HEK293 (cell line): ENCODE data around the gene SLC9A4.

Experiments used
- CTCF ChIA-PET: fragments of 350-600 bp; formaldehyde crosslinking; extraction: SDS; loops from one replicate; lab custom pipeline; 2021; ENCODE audit warnings: antibody characterized with exemption; lab: Yijun Ruan, JAX
- POLR2A ChIA-PET: fragments of 300-600 bp; formaldehyde crosslinking; extraction: SDS; loops from one replicate; lab custom pipeline; 2020; ENCODE audit warnings: antibody characterized with exemption, inconsistent platforms; lab: Yijun Ruan, JAX
- H3K27ac ChIP-seq: fragments of 200-500 bp; sonication (Bioruptor generic); 2 replicates; pipeline ENCODE4 v1.5.1; 2014; ENCODE audit warnings: low read depth, low read length, control low read depth, inconsistent platforms; ENCODE audit errors: extremely low read depth
- H3K36me3 ChIP-seq, 2 experiments: fragments of 200-500 bp in 1 of 2; sonication (Bioruptor generic) in 1 of 2; 1 replicate in 1 of 2; 2 replicates in 1 of 2; pipeline ENCODE4 v1.5.1; 2014 to 2017; ENCODE audit warnings: inconsistent platforms in 2 of 2, low read length in 2 of 2; ENCODE audit not compliant: control insufficient read depth in 2 of 2, insufficient read depth in 1 of 2
- H3K4me1 ChIP-seq: fragments of 200-500 bp; sonication (Bioruptor generic); 2 replicates; pipeline ENCODE4 v1.5.1; 2014; ENCODE audit warnings: mild to moderate bottlenecking, low read length, inconsistent platforms; ENCODE audit not compliant: control insufficient read depth, insufficient read depth
- H3K4me3 ChIP-seq: 2 replicates; pipeline ENCODE4 v1.5.1; 2011; ENCODE audit warnings: low read depth, mild to moderate bottlenecking, control low read depth, low read length, moderate library complexity
- H3K9me3 ChIP-seq: fragments of 200-500 bp; sonication (Bioruptor generic); 2 replicates; pipeline ENCODE4 v1.5.1; 2014; ENCODE audit warnings: low read depth, low read length, inconsistent platforms; ENCODE audit not compliant: control insufficient read depth, insufficient read depth
- BCL6B ChIP-seq: fragments of 450-650 bp; formaldehyde crosslinking; IDR thresholded peaks from 2 replicates; pipeline ENCODE4 v1.5.1; 2017; ENCODE audit warnings: missing biosample characterization, missing genetic modification characterization
- GLI2 ChIP-seq: fragments of 450-650 bp; formaldehyde crosslinking; IDR thresholded peaks from 2 replicates; pipeline ENCODE4; 2017; ENCODE audit warnings: missing biosample characterization, missing genetic modification characterization, low read depth, borderline replicate concordance
- HOXA7 ChIP-seq: sonication (generic); formaldehyde crosslinking; IDR thresholded peaks from 2 replicates; pipeline ENCODE4 v1.8.1; 2022; ENCODE audit warnings: missing genetic modification reagents, borderline replicate concordance
- PRDM6 ChIP-seq: fragments of 450-650 bp; formaldehyde crosslinking; IDR thresholded peaks from 2 replicates; pipeline ENCODE4 v1.5.1; 2017; ENCODE audit warnings: missing biosample characterization, missing genetic modification characterization
- SP2 ChIP-seq: fragments of 450-650 bp; formaldehyde crosslinking; IDR thresholded peaks from 2 replicates; pipeline ENCODE4 v1.5.1; 2016; ENCODE audit warnings: missing biosample characterization, missing genetic modification characterization
- ZBTB11 ChIP-seq: fragments of 450-650 bp; formaldehyde crosslinking; conservative IDR thresholded peaks from 2 replicates; pipeline ENCODE4 v1.5.1; 2016; ENCODE audit warnings: low read depth, missing biosample characterization, missing genetic modification characterization
- ZFHX2 ChIP-seq: fragments of 450-650 bp; formaldehyde crosslinking; conservative IDR thresholded peaks from 2 replicates; pipeline ENCODE4 v1.5.1; 2016; ENCODE audit warnings: missing biosample characterization, missing genetic modification characterization
- ZNF10 ChIP-seq: fragments of 450-650 bp; formaldehyde crosslinking; IDR thresholded peaks from 2 replicates; pipeline ENCODE4 v1.5.1; 2017; ENCODE audit warnings: missing biosample characterization, missing genetic modification characterization
- ZNF138 ChIP-seq: fragments of 450-650 bp; formaldehyde crosslinking; IDR thresholded peaks from 2 replicates; pipeline ENCODE4 v1.5.1; 2016; ENCODE audit warnings: missing biosample characterization, missing genetic modification characterization, borderline replicate concordance
- ZNF266 ChIP-seq: fragments of 450-650 bp; formaldehyde crosslinking; IDR thresholded peaks from 2 replicates; pipeline ENCODE4 v1.5.1; 2016; ENCODE audit warnings: missing biosample characterization, missing genetic modification characterization, low read depth
- ZNF302 ChIP-seq: fragments of 450-650 bp; formaldehyde crosslinking; IDR thresholded peaks from 2 replicates; pipeline ENCODE4 v1.5.1; 2016; ENCODE audit warnings: missing biosample characterization, missing genetic modification characterization, low read depth
- ZNF391 ChIP-seq: fragments of 450-650 bp; formaldehyde crosslinking; IDR thresholded peaks from 2 replicates; pipeline ENCODE4 v1.5.1; 2016; ENCODE audit warnings: low read depth, missing biosample characterization, missing genetic modification characterization, borderline replicate concordance
- ZNF394 ChIP-seq: fragments of 450-650 bp; formaldehyde crosslinking; IDR thresholded peaks from 2 replicates; pipeline ENCODE4 v1.5.1; 2016; ENCODE audit warnings: missing biosample characterization, missing genetic modification characterization, mild to moderate bottlenecking, moderate library complexity, borderline replicate concordance
- ZNF433 ChIP-seq: fragments of 450-650 bp; formaldehyde crosslinking; IDR thresholded peaks from 2 replicates; pipeline ENCODE4 v1.5.1; 2016; ENCODE audit warnings: missing biosample characterization, missing genetic modification characterization, low read depth
- ZNF518A ChIP-seq: fragments of 450-650 bp; formaldehyde crosslinking; conservative IDR thresholded peaks from 2 replicates; pipeline ENCODE4 v1.5.1; 2016; ENCODE audit warnings: low read depth, missing biosample characterization, missing genetic modification characterization
- ZNF544 ChIP-seq: fragments of 450-650 bp; formaldehyde crosslinking; IDR thresholded peaks from 2 replicates; pipeline ENCODE4 v1.5.0; 2017; ENCODE audit warnings: missing biosample characterization, missing genetic modification characterization
- ZNF624 ChIP-seq: fragments of 450-650 bp; formaldehyde crosslinking; IDR thresholded peaks from 2 replicates; pipeline ENCODE4 v1.5.1; 2017; ENCODE audit warnings: missing biosample characterization, missing genetic modification characterization
- ZNF654 ChIP-seq: fragments of 450-650 bp; formaldehyde crosslinking; IDR thresholded peaks from 2 replicates; pipeline ENCODE4 v1.5.1; 2016; ENCODE audit warnings: low read depth, missing biosample characterization, missing genetic modification characterization
- ZNF670 ChIP-seq: fragments of 450-650 bp; formaldehyde crosslinking; IDR thresholded peaks from 2 replicates; pipeline ENCODE4 v1.5.1; 2016; ENCODE audit warnings: missing biosample characterization, missing genetic modification characterization, low read depth
- ZNF692 ChIP-seq: fragments of 450-650 bp; formaldehyde crosslinking; IDR thresholded peaks from 2 replicates; pipeline ENCODE4 v1.5.1; 2016; ENCODE audit warnings: missing biosample characterization, missing genetic modification characterization
- ZNF830 ChIP-seq: fragments of 450-650 bp; IDR thresholded peaks from 2 replicates; pipeline ENCODE4 v1.5.0; 2018; ENCODE audit warnings: missing biosample characterization, missing genetic modification characterization, low read depth, mild to moderate bottlenecking, moderate library complexity

Gene SLC9A4

GRCh38 chr2:102449370-102449974 lies 23.6 kb upstream of the SLC9A4 start:
- no peaks in the 10 kb centered on the region for H3K4me1 ChIP-seq
- no peaks in the 10 kb centered on the region for H3K36me3 ChIP-seq
- ChIA-PET POLR2A (no interaction called here), CTCF (interaction anchor here (0.6 to 2.7 kb wide), 11 partner anchors 12 to 1099 kb away, joined by 3 to 8 read pairs (median 3); no protein-coding TSS in a partner anchor)
- TF ChIP-seq ZBTB11 (tag by site-specific recombination) (no peak), ZNF302 (tag by site-specific recombination) (no peak), ZNF654 (tag by site-specific recombination) (peak; percentile 56), ZNF394 (tag by site-specific recombination) (no peak), SP2 (tag by site-specific recombination) (no peak), ZNF10 (tag by site-specific recombination) (no peak), ZFHX2 (no peak), ZNF266 (no peak), HOXA7 (CRISPR knock-in tag) (no peak)
- H3K9me3 ChIP-seq, result no peaks in the 10 kb centered on the region
- no peak overlapping the region for H3K27ac ChIP-seq
- H3K4me3 ChIP-seq, result no peak overlapping the region

GRCh38 chr2:102451968-102452367 lies 21.1 kb upstream of the SLC9A4 start:
- no peaks in the 10 kb centered on the region for H3K9me3 ChIP-seq
- ChIA-PET POLR2A (no interaction called here), CTCF (interaction anchor here (0.8 to 2.7 kb wide), 7 partner anchors 8 to 432 kb away, joined by 3 to 10 read pairs (median 5); partner anchors contain the start of gene SLC9A4)
- no peak overlapping the region for H3K4me3 ChIP-seq
- H3K36me3 ChIP-seq, result no peaks in the 10 kb centered on the region
- no peak overlapping the region for H3K27ac ChIP-seq
- no peaks in the 10 kb centered on the region for H3K4me1 ChIP-seq
- TF ChIP-seq GLI2, result no peak
- TF ChIP-seq ZNF391, result no peak
- TF ChIP-seq ZNF138 (tag by site-specific recombination), result no peak
- TF ChIP-seq ZNF830 (tag by site-specific recombination), result no peak
- no peak for TF ChIP-seq BCL6B (tag by site-specific recombination)
- TF ChIP-seq ZNF654 (tag by site-specific recombination), result no peak
- no peak for TF ChIP-seq ZFHX2
- no peak for TF ChIP-seq ZNF518A (tag by site-specific recombination)
- no peak for TF ChIP-seq ZNF692 (tag by site-specific recombination)
- no peak for TF ChIP-seq ZNF624 (tag by site-specific recombination)
- TF ChIP-seq PRDM6 (tag by site-specific recombination), result no peak
- TF ChIP-seq ZNF433 (tag by site-specific recombination), result no peak
- no peak for TF ChIP-seq ZNF670 (tag by site-specific recombination)
- no peak for TF ChIP-seq ZNF544 (tag by site-specific recombination)
